ENCODE results near the gene GASK1A.

DNA sequence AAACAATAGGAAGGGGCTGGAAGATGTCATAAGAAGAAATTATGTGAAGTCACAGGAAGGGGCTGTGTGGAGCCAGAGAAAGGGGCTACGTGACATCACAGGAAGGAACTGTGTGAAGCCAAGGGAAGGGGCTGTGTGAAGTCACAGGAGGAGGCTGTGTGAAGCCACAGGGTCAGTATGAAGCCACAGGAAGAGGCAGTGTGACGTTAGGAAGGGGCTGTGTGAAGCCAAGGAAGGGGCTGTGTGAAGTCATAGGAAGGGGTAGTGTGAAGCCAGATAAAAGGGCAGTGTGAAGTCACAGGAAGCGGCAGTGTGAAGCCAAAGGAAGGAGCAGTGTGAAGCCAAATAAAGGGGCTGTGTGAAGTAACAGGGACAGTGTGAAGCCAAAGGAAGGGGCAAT, 32.5 kb downstream of the GASK1A start:
- TF ChIP-seq CTCF (conservative IDR thresholded peaks at IDR 0.05) = no peak
- TF ChIP-seq ZFX (IDR thresholded peaks at IDR 0.05) = no peak
